GM12878 (cell line): ENCODE data around the gene MYH6. TPM values are rescaled to one million over a fixed set of nuclear protein-coding genes. Genes with fewer than 3 reads are reported as not detected.

Experiments used
- CBX3 ChIP-seq: fragments of 200-600 bp; sonication (generic); IDR thresholded peaks from 2 replicates; pipeline ENCODE4 v1.6.1; 2016; ENCODE audit warnings: low read depth, borderline replicate concordance
- CHD2 ChIP-seq: IDR thresholded peaks from 2 replicates; pipeline ENCODE4 v1.6.1; 2011; ENCODE audit warnings: low read depth, low read length, improper control_type of control experiment, borderline replicate concordance
- RFX5 ChIP-seq: IDR thresholded peaks from 2 replicates; pipeline ENCODE4 v1.6.1; 2011; ENCODE audit warnings: low read depth, low read length, improper control_type of control experiment
- TCF7 ChIP-seq: IDR thresholded peaks from 2 replicates; pipeline ENCODE4 v1.6.1; 2014; ENCODE audit warnings: antibody characterized with exemption, borderline replicate concordance
- polyA plus RNA-seq, 11 experiments: library from polyadenylated mRNA; depleted of rRNA in 4 of 11; unstranded in 6 of 11; stranded (reverse) in 5 of 11; fragments of >200 nt; fragmentation: Nextera tagmentation in 4 of 11; fragmentation: Illumina TruSeq in 1 of 11; extraction: Ambion mirVana in 4 of 11; extraction: Trizol in 1 of 11; gene quantifications; 1 replicate in 1 of 11; 2 replicates in 10 of 11; pipeline versions ENCODE4 v1.2.1 to v1.2.3, GENCODE V29; 2011 to 2016; ENCODE audit warnings: inconsistent platforms in 2 of 11, missing spikeins in 2 of 11, low read depth in 1 of 11
- total RNA-seq, 4 experiments: library from RNA; depleted of rRNA in 3 of 4; stranded (reverse); fragments of >200 nt in 3 of 4; fragmentation: Illumina TruSeq in 1 of 4; extraction: Trizol in 1 of 4; gene quantifications; 2 replicates each; pipeline versions ENCODE4 v1.2.1 to v1.2.3, GENCODE V29; 2013 to 2021
- TF ChIP-seq, protein P1 (sequence below): fragments of 450-650 bp; IDR thresholded peaks from 2 replicates; pipeline ENCODE4 v1.6.1; 2017; ENCODE audit warnings: antibody characterized with exemption, mild to moderate bottlenecking, moderate library complexity
- TF ChIP-seq, protein P2 (sequence below): fragments of 450-650 bp; IDR thresholded peaks from 2 replicates; pipeline ENCODE4 v1.6.1; 2017; ENCODE audit warnings: mild to moderate bottlenecking, moderate library complexity

Gene MYH6
- total and polyA plus RNA-seq, 10 of the 15 experiments (the other 5 are each of a cell fraction or from before 2014, with no cell fraction given): 0.01 to 0.84 (median 0.05) TPM; not detected in 7

DNA sequence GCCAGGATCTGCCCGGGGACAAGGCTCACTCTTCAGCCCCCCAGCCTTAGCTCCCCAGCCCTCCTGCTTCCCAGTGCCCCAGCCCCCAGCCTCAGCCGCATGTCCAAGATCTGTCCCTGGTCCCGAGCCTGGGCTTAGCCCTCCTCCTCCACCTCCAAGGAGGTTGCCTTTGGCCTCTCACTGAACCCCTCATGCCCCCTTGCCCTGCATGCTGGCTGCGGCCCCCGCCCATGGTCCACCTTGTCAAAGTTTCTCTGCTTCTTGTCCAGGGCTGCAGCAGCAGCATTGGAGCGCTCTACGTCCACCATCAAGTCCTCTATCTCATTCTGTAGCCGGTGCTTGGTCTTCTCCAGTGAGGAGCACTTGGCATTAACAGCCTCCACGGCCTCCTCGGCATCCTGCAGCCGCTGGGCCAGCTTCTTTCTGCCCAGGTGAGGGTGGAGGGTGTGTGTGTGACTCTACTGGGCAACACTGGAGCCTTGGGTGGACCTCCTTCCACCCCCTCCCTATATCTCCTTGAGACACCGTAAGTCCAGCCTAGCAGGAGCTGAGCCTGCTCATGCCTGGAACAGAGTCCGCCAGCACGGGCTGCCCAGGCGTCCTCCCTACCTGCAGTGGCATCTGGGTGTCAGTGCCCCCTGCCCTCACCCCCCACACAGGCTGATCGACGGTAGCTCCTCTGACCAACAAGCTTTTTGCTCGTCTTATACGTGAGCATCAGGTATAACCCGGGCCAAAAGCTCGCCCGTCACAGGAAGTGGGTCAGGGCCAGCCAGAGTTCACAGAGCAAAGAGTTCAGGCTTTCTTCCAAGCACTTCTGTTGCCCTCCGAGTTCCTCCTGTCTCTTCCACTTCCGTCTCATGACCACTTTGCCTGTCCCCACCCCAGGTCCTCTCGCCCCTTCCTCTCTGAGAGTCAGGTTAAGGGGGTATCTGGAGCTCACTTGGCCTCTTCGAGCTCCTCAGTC lies 19.9 kb downstream of the MYH6 start (continued):
- TF ChIP-seq CHD2 (no peak), CBX3 (no peak), TCF7 (no peak), RFX5 (no peak)
- TF ChIP-seq, protein P1, sequence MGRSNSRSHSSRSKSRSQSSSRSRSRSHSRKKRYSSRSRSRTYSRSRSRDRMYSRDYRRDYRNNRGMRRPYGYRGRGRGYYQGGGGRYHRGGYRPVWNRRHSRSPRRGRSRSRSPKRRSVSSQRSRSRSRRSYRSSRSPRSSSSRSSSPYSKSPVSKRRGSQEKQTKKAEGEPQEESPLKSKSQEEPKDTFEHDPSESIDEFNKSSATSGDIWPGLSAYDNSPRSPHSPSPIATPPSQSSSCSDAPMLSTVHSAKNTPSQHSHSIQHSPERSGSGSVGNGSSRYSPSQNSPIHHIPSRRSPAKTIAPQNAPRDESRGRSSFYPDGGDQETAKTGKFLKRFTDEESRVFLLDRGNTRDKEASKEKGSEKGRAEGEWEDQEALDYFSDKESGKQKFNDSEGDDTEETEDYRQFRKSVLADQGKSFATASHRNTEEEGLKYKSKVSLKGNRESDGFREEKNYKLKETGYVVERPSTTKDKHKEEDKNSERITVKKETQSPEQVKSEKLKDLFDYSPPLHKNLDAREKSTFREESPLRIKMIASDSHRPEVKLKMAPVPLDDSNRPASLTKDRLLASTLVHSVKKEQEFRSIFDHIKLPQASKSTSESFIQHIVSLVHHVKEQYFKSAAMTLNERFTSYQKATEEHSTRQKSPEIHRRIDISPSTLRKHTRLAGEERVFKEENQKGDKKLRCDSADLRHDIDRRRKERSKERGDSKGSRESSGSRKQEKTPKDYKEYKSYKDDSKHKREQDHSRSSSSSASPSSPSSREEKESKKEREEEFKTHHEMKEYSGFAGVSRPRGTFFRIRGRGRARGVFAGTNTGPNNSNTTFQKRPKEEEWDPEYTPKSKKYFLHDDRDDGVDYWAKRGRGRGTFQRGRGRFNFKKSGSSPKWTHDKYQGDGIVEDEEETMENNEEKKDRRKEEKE: no peak
- TF ChIP-seq, protein P2, sequence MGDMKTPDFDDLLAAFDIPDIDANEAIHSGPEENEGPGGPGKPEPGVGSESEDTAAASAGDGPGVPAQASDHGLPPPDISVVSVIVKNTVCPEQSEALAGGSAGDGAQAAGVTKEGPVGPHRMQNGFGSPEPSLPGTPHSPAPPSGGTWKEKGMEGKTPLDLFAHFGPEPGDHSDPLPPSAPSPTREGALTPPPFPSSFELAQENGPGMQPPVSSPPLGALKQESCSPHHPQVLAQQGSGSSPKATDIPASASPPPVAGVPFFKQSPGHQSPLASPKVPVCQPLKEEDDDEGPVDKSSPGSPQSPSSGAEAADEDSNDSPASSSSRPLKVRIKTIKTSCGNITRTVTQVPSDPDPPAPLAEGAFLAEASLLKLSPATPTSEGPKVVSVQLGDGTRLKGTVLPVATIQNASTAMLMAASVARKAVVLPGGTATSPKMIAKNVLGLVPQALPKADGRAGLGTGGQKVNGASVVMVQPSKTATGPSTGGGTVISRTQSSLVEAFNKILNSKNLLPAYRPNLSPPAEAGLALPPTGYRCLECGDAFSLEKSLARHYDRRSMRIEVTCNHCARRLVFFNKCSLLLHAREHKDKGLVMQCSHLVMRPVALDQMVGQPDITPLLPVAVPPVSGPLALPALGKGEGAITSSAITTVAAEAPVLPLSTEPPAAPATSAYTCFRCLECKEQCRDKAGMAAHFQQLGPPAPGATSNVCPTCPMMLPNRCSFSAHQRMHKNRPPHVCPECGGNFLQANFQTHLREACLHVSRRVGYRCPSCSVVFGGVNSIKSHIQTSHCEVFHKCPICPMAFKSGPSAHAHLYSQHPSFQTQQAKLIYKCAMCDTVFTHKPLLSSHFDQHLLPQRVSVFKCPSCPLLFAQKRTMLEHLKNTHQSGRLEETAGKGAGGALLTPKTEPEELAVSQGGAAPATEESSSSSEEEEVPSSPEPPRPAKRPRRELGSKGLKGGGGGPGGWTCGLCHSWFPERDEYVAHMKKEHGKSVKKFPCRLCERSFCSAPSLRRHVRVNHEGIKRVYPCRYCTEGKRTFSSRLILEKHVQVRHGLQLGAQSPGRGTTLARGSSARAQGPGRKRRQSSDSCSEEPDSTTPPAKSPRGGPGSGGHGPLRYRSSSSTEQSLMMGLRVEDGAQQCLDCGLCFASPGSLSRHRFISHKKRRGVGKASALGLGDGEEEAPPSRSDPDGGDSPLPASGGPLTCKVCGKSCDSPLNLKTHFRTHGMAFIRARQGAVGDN: no peak
- TF ChIP-seq, all 136 proteins: peak for 0
